ENCODE data around the gene ENTPD3. TPM values are rescaled to one million over a fixed set of nuclear protein-coding genes. Genes with fewer than 3 reads are reported as not detected.

The ENTPD3 gene
- total RNA-seq, 3 donors from 2014 or later: 1.7 to 5.5 (median 3.3) TPM

DNA sequence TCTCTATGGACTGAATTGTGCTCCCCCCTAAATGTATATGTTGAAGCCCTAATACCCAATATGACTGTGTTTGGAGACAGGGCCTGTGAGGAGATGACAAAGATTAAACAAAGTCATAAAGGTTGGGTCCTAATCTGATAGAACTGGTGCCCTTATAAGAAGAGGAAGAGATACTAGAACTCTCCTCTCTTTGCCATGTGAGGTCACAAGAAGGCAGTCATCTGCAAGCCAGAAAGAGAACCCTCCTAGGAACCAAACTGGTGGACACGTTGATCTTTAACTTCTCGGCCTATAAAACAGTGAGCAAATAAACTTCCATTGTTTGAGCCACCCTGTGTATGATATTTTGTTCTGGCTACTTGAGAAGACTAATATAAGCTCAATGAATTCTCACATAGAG, 31.6 kb upstream of the ENTPD3 start:
- Histone ChIP-seq H3K4me3 (no peak overlapping the region), H3K36me3 (ENCODE audit: low read depth) (no peaks in the 10 kb centered on the region), H3K4me1 (ENCODE audit: low read depth) (no peaks in the 10 kb centered on the region), H3K9me3 (no peaks in the 10 kb centered on the region)
- intact Hi-C loops (cut with DNase I, micrococcal nuclease): no loop called here
- TF ChIP-seq, protein P1, sequence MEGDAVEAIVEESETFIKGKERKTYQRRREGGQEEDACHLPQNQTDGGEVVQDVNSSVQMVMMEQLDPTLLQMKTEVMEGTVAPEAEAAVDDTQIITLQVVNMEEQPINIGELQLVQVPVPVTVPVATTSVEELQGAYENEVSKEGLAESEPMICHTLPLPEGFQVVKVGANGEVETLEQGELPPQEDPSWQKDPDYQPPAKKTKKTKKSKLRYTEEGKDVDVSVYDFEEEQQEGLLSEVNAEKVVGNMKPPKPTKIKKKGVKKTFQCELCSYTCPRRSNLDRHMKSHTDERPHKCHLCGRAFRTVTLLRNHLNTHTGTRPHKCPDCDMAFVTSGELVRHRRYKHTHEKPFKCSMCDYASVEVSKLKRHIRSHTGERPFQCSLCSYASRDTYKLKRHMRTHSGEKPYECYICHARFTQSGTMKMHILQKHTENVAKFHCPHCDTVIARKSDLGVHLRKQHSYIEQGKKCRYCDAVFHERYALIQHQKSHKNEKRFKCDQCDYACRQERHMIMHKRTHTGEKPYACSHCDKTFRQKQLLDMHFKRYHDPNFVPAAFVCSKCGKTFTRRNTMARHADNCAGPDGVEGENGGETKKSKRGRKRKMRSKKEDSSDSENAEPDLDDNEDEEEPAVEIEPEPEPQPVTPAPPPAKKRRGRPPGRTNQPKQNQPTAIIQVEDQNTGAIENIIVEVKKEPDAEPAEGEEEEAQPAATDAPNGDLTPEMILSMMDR (IDR thresholded peaks at IDR 0.05): no peak
- ATAC-seq: peak; percentile 54
- no peak for DNase-seq

DNA sequence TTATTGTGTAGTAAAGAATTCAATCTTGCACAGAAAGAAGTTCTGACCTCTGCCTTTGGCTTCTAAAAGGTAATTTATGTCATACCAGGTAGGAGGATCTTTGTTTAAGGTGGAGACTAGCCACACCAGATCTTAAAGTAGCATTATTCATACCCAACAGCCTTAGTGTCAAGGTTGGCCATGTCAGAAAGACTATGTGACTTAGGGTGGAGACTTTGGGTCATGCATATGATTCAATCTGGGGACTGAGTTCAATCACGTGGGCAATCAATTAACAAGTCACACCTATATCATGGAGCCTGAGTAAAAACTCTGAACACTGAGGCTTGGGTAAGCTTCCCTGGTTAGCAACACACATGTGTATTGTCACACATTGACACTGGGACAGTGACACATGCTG, 28.5 kb upstream of the ENTPD3 start:
- TF ChIP-seq, protein P1 (IDR thresholded peaks at IDR 0.05): no peak

DNA sequence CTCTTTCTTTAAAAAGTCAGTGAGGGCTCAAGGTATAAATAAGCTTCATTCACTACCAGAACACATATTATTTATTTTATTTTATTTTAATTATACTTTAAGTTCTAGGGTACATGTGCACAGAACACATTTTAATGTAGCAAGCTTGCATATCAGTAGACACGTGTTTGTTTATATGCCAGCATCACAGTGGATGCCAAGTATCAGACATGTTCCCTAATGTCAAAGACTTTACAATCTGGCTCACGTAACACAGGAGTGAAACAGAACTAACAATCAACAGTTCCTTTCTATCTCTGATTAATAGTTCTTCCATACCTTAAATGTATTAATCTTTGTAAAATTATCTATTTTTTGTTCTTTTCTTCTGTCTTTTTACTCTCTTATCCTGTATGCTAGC, 23.3 kb upstream of the ENTPD3 start:
- DNase-seq: no peak
- Histone ChIP-seq H3K9me3 (no peaks in the 10 kb centered on the region), H3K4me1 (ENCODE audit: low read depth) (no peaks in the 10 kb centered on the region), H3K4me3 (no peak overlapping the region), H3K36me3 (ENCODE audit: low read depth) (no peaks in the 10 kb centered on the region)
- TF ChIP-seq, protein P1 (IDR thresholded peaks at IDR 0.05): no peak
- no peak for ATAC-seq
- intact Hi-C loops (cut with DNase I, micrococcal nuclease): no loop called here

More for the DNA sequence above, 28.5 kb upstream of the ENTPD3 start:
- ATAC-seq: peak; percentile 67
- no peaks in the 10 kb centered on the region for H3K36me3 ChIP-seq (ENCODE audit: low read depth)
- no peak overlapping the region for H3K4me3 ChIP-seq
- no peak for DNase-seq
- no peaks in the 10 kb centered on the region for H3K9me3 ChIP-seq
- intact Hi-C loops (cut with DNase I, micrococcal nuclease): no loop called here
- no peaks in the 10 kb centered on the region for H3K4me1 ChIP-seq (ENCODE audit: low read depth)

DNA sequence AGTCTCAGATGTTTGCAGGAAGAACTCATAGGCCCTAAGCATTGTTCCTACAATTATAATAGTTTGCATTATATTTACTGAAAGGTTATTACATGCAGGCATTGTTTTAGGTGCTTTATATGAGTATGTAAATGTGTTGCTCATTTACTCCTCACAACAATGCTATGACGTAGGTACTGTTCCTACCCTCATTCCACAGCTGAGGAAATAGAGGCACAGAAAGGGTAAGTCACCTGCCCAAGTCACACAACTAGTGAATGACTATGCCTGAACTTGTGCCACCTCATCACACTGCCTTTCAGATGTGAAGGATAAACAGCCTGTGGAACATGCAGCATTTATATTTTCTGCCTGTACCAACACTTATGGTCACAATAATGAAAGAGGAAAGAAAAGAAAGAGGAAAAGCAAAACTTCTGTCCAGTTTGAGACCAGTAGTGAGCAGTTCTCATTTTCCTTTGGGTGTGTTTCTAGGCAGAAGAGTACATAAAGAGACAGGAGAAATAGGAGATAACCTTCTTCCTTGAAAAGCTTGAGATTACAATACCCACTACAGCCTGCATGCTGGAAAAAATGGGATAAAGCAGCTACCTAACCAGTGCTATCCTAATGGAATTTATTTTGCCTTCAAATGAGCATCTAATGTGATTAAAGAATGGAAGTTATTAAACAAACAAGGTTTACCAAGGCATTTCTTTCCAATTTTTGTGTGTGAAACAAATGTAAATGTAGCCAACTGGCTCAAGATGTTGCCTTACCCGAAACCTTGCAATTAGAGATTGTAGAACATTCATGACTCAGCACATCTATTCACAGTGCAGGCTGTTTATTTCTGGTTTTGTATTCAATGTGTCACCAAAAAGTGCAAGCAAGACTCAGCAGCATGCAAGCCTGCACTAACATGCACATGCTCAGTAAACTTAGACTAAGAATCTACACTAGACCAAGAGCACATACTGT, 20.5 kb upstream of the ENTPD3 start:
- TF ChIP-seq, protein P1 (IDR thresholded peaks at IDR 0.05): no peak
- Histone ChIP-seq H3K9me3 (no peaks in the 10 kb centered on the region), H3K4me3 (no peak overlapping the region), H3K4me1 (ENCODE audit: low read depth) (no peaks in the 10 kb centered on the region), H3K36me3 (ENCODE audit: low read depth) (no peaks in the 10 kb centered on the region)
- DNase-seq: no peak
- intact Hi-C loops (cut with DNase I, micrococcal nuclease): no loop called here
- ATAC-seq: no peak

DNA sequence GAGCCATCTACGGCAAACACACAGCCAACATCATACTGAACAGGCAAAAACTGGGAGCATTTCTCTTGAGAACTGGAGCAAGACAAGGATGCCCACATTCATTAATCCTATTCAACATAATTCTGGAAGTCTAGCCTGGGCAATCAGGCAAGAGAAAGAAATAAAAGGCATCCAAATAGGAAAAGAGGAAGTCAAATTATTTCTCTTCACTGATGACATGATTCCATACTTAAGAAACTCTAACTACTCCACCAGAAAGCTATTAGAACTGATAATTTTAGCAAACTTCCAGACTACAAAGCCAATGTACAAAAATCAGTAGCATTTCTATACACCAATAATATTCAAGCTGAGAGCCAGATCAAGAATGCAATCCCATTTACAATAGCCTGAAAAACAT, 17.3 kb upstream of the ENTPD3 start:
- intact Hi-C loops (cut with DNase I, micrococcal nuclease): no loop called here
- ATAC-seq (no peak), DNase-seq (no peak)
- H3K4me3 ChIP-seq: no peak overlapping the region
- no peaks in the 10 kb centered on the region for H3K9me3 ChIP-seq
- H3K36me3 ChIP-seq (ENCODE audit: low read depth): no peaks in the 10 kb centered on the region
- TF ChIP-seq, protein P1 (IDR thresholded peaks at IDR 0.05): no peak
- H3K4me1 ChIP-seq (ENCODE audit: low read depth): no peaks in the 10 kb centered on the region
